ENCODE data around the gene MPRIP.
"Not testable (repeated sequence)": the region's sequence is repeated elsewhere in the genome, so short reads cannot be mapped to it uniquely, and the experiment has no call there.

GRCh38 chr17:17008621-17009397, 33.4 kb upstream of the MPRIP start:
- TF ChIP-seq CTCF, POLR2A (IDR thresholded peaks at IDR 0.05): not testable (repeated sequence)
